Skeletal muscle tissue (tissue), 4 donors: ENCODE data around the gene WRNIP1. TPM values are rescaled to one million over a fixed set of nuclear protein-coding genes. Genes with fewer than 3 reads are reported as not detected.
"Not testable (repeated sequence)": the region's sequence is repeated elsewhere in the genome, so short reads cannot be mapped to it uniquely, and the experiment has no call there.

ENCODE experiments used
- H3K27ac ChIP-seq: one replicate; pipeline ENCODE4 v1.7.0; 2013; ENCODE audit warnings: mild to moderate bottlenecking, low read depth, low read length, inconsistent platforms
- H3K27me3 ChIP-seq, 3 donors: one replicate each; pipeline ENCODE4 v1.7.0; 2013; ENCODE audit warnings: low read length in 3 of 3; ENCODE audit not compliant: control insufficient read depth in 3 of 3, insufficient read depth in 3 of 3
- H3K36me3 ChIP-seq, 3 donors: one replicate each; pipeline ENCODE4 v1.7.0; 2013; ENCODE audit warnings: low read length in 3 of 3; ENCODE audit not compliant: control insufficient read depth in 3 of 3, insufficient read depth in 3 of 3
- H3K4me1 ChIP-seq, 3 donors: one replicate each; pipeline ENCODE4 v1.7.0; 2013; ENCODE audit warnings: low read length in 3 of 3, mild to moderate bottlenecking in 3 of 3; ENCODE audit not compliant: control insufficient read depth in 3 of 3, insufficient read depth in 3 of 3
- H3K4me3 ChIP-seq, 3 donors: one replicate each; pipeline ENCODE4 v1.7.0; 2013; ENCODE audit warnings: low read length in 3 of 3
- H3K9ac ChIP-seq, 3 donors: one replicate each; pipeline ENCODE4 v1.7.0; 2013; ENCODE audit warnings: low read length in 3 of 3, mild to moderate bottlenecking in 3 of 3, moderate library complexity in 2 of 3, low read depth in 1 of 3
- H3K9me3 ChIP-seq, 3 donors: one replicate each; pipeline ENCODE4 v1.7.0; 2013; ENCODE audit warnings: low read length in 3 of 3; ENCODE audit not compliant: control insufficient read depth in 3 of 3
- total RNA-seq: library from RNA; depleted of rRNA; stranded (reverse); fragments of >200 nt; gene quantifications from one replicate; pipeline ENCODE4 v1.2.3, GENCODE V29; 2014
- donor health status: Osteomylitis.

The WRNIP1 gene
- total RNA-seq, 1 donor from 2014 or later: 27.7 TPM

GRCh38 chr6:2758980-2759379 lies 6.2 kb upstream of the WRNIP1 start:
- no peak overlapping the region for H3K9ac ChIP-seq
- H3K4me3 ChIP-seq: no peak overlapping the region
- no peaks in the 10 kb centered on the region for H3K9me3 ChIP-seq
- H3K36me3 ChIP-seq: no peaks in the 10 kb centered on the region
- H3K27me3 ChIP-seq: no peaks in the 10 kb centered on the region
- no peak overlapping the region for H3K27ac ChIP-seq
- peaks cover 3 to 14% (median 8%) of the 10 kb centered on the region in 3 donors for H3K4me1 ChIP-seq

- Histone ChIP-seq H3K27me3 (no peaks in the 10 kb centered on the region), H3K9me3 (no peaks in the 10 kb centered on the region), H3K27ac (no peak overlapping the region), H3K9ac (no peak overlapping the region), H3K4me3 (no peak overlapping the region), H3K36me3 (no peaks in the 10 kb centered on the region), H3K4me1 (peaks cover 5 to 14% (median 9%) of the 10 kb centered on the region in 3 donors)
Observed at GRCh38 chr6:2760882-2761842, 4.0 kb upstream of the WRNIP1 start.

GRCh38 chr6:2762868-2763267 lies 2.3 kb upstream of the WRNIP1 start:
- not testable (repeated sequence) for H3K9me3 ChIP-seq, H3K9ac ChIP-seq, H3K27ac ChIP-seq, H3K4me3 ChIP-seq, H3K36me3 ChIP-seq, H3K27me3 ChIP-seq
- peaks cover 16 to 21% (median 17%) of the 10 kb centered on the region in 3 donors for H3K4me1 ChIP-seq

GRCh38 chr6:2763345-2763841 lies 1.8 kb upstream of the WRNIP1 start:
- Histone ChIP-seq H3K9ac (no peak overlapping the region), H3K4me3 (no peak overlapping the region), H3K4me1 (peaks cover 21 to 26% (median 22%) of the 10 kb centered on the region in 3 donors), H3K27me3 (no peaks in the 10 kb centered on the region), H3K27ac (no peak overlapping the region), H3K9me3 (no peaks in the 10 kb centered on the region), H3K36me3 (no peaks in the 10 kb centered on the region)

- H3K36me3 ChIP-seq: no peaks in the 10 kb centered on the region
- H3K4me3 ChIP-seq: peak overlapping the region; percentile 67 to 85 (median 71)
- no peaks in the 10 kb centered on the region for H3K9me3 ChIP-seq
- H3K9ac ChIP-seq: peak overlapping the region in 2 of 3 donors; percentile 81 to 82
- peak overlapping the region; percentile 71 for H3K27ac ChIP-seq
- no peaks in the 10 kb centered on the region for H3K27me3 ChIP-seq
- H3K4me1 ChIP-seq: peaks cover 26 to 32% (median 28%) of the 10 kb centered on the region in 3 donors
Observed at GRCh38 chr6:2763876-2764540, 1.2 kb upstream of the WRNIP1 start.

- Histone ChIP-seq H3K27me3 (no peaks in the 10 kb centered on the region), H3K9me3 (no peaks in the 10 kb centered on the region), H3K4me1 (peaks cover 28 to 34% (median 29%) of the 10 kb centered on the region in 3 donors), H3K27ac (peak overlapping the region; percentile 71), H3K4me3 (peak overlapping the region; percentile 67 to 85 (median 71)), H3K36me3 (no peaks in the 10 kb centered on the region), H3K9ac (peak overlapping the region; percentile 78 to 82 (median 81))
Observed at GRCh38 chr6:2764610-2765165, 505 bp upstream of the WRNIP1 start.

GRCh38 chr6:2765896-2766766 lies 938 bp downstream of the WRNIP1 start:
- H3K36me3 ChIP-seq: no peaks in the 10 kb centered on the region
- H3K4me1 ChIP-seq: peaks cover 40 to 44% (median 43%) of the 10 kb centered on the region in 3 donors
- H3K27me3 ChIP-seq: no peaks in the 10 kb centered on the region
- H3K4me3 ChIP-seq: peak overlapping the region; percentile 80 to 93 (median 88)
- H3K27ac ChIP-seq: peak overlapping the region; percentile 84
- peak overlapping the region; percentile 77 to 93 (median 88) for H3K9ac ChIP-seq
- no peaks in the 10 kb centered on the region for H3K9me3 ChIP-seq

GRCh38 chr6:2766767-2767656 lies 1.8 kb downstream of the WRNIP1 start:
- Histone ChIP-seq H3K27me3 (no peaks in the 10 kb centered on the region), H3K27ac (peak overlapping the region; percentile 61), H3K4me1 (peaks cover 46 to 51% (median 50%) of the 10 kb centered on the region in 3 donors), H3K36me3 (no peaks in the 10 kb centered on the region), H3K9ac (peak overlapping the region; percentile 77 to 93 (median 88)), H3K9me3 (no peaks in the 10 kb centered on the region), H3K4me3 (peak overlapping the region; percentile 80 to 93 (median 88))
